HCT116 (cell line): ENCODE measurements around the gene ARL5C. TPM values are rescaled to one million over a fixed set of nuclear protein-coding genes. Genes with fewer than 3 reads are reported as not detected.

Experiments used
- ATAC-seq: fragments of 200-7000 bp; cut with Tn5 transposase; 2 replicates; pipeline ENCODE4 v1.9.1; 2020; ENCODE audit warnings: mild to moderate bottlenecking, moderate library complexity
- BruUV-seq: library from RNA; stranded (reverse); fragments of 400-500 nt; replicated peaks from 2 replicates; lab custom pipeline; 2021; lab: Mats Ljungman, UMichigan
- CTCF ChIA-PET: fragments of 300-600 bp; sonication (Branson Sonifier 250); formaldehyde crosslinking; loops from one replicate; lab custom pipeline; 2021; ENCODE audit warnings: antibody characterized with exemption; lab: Charles Lee
- POLR2A ChIA-PET: fragments of 300-600, 350-600 bp; sonication (Branson Sonifier 250); formaldehyde crosslinking; loops from one replicate; lab custom pipeline; 2021; ENCODE audit warnings: antibody characterized with exemption; lab: Charles Lee
- RAD21 ChIA-PET, 2 experiments: fragments of 300-600 bp; sonication (Branson Sonifier 250); formaldehyde crosslinking; loops; one replicate each; lab custom pipeline; 2023; ENCODE audit warnings: low total read pairs in 2 of 2; ENCODE audit not compliant: uncharacterized antibody in 2 of 2, unreplicated experiment in 2 of 2, low non-redundant PET in 1 of 2; lab: Charles Lee
- DNase-seq: peaks from one replicate; pipeline ENCODE4 v3.0.0-alpha.2; 2010; ENCODE audit warnings: low read depth, low spot score
- H2AFZ ChIP-seq: fragments of 200-600 bp; shearing (Covaris generic), sonication (generic); 2 replicates; pipeline ENCODE4 v1.6.1; 2017; ENCODE audit warnings: low read depth, mixed run types, mixed read lengths, antibody characterized with exemption, low read length; ENCODE audit not compliant: poor library complexity, severe bottlenecking
- H3K27ac ChIP-seq: 2 replicates; pipeline ENCODE4 v1.5.1; 2012; ENCODE audit warnings: low read depth, low read length
- H3K27me3 ChIP-seq: fragments of 200-600 bp; sonication (generic); 2 replicates; pipeline ENCODE4 v1.6.1; 2016; ENCODE audit warnings: mixed run types, low read length, mixed read lengths; ENCODE audit not compliant: insufficient read depth
- H3K36me3 ChIP-seq, 2 experiments: fragments of 200-500 bp in 1 of 2; fragments of 200-600 bp in 1 of 2; sonication (Bioruptor generic) in 1 of 2; sonication (generic) in 1 of 2; 2 replicates each; pipeline versions ENCODE4 v1.5.1 to v1.6.1; 2014 to 2016; ENCODE audit warnings: low read length in 2 of 2, inconsistent platforms in 1 of 2, mixed read lengths in 1 of 2, mixed run types in 1 of 2; ENCODE audit not compliant: insufficient read depth in 2 of 2, control insufficient read depth in 1 of 2
- H3K4me1 ChIP-seq, 2 experiments: fragments of 200-600 bp in 1 of 2; sonication (generic) in 1 of 2; 2 replicates each; pipeline versions ENCODE4 v1.5.1 to v1.6.1; 2012 to 2017; ENCODE audit warnings: low read length in 2 of 2, inconsistent platforms in 1 of 2, mild to moderate bottlenecking in 1 of 2, mixed read lengths in 1 of 2, mixed run types in 1 of 2, moderate library complexity in 1 of 2; ENCODE audit not compliant: insufficient read depth in 2 of 2, control insufficient read depth in 1 of 2
- H3K4me2 ChIP-seq: fragments of 200-600 bp; sonication (generic); 2 replicates; pipeline ENCODE4 v1.6.1; 2017; ENCODE audit warnings: mixed run types, low read length, mixed read lengths
- H3K4me3 ChIP-seq, 2 experiments: fragments of 200-600 bp in 1 of 2; sonication (generic) in 1 of 2; replicated peaks in 1 of 2; 2 replicates each; pipeline ENCODE4 v1.5.1; 2011 to 2016; ENCODE audit warnings: low read length in 2 of 2, control low read depth in 1 of 2, low read depth in 1 of 2, mild to moderate bottlenecking in 1 of 2, mixed read lengths in 1 of 2, mixed run types in 1 of 2
- H3K79me2 ChIP-seq: fragments of 200-600 bp; sonication (generic); 2 replicates; pipeline ENCODE4 v1.6.1; 2017; ENCODE audit warnings: mild to moderate bottlenecking, mixed run types, low read length, moderate library complexity, mixed read lengths; ENCODE audit not compliant: insufficient read depth
- H3K9ac ChIP-seq: fragments of 200-600 bp; sonication (generic); 2 replicates; pipeline ENCODE4 v1.6.1; 2016; ENCODE audit warnings: low read length, mixed read lengths
- H3K9me2 ChIP-seq: fragments of 200-600 bp; sonication (generic), shearing (Covaris generic); 2 replicates; pipeline ENCODE4 v1.6.1; 2017; ENCODE audit warnings: mixed run types, mild to moderate bottlenecking, moderate library complexity; ENCODE audit not compliant: insufficient read depth
- H3K9me3 ChIP-seq, 2 experiments: fragments of 200-500 bp in 1 of 2; fragments of 200-600 bp in 1 of 2; sonication (Bioruptor generic) in 1 of 2; sonication (generic) in 1 of 2; 2 replicates each; pipeline ENCODE4 v1.6.1; 2014 to 2017; ENCODE audit warnings: low read length in 2 of 2, mixed read lengths in 2 of 2, inconsistent platforms in 1 of 2, low read depth in 1 of 2, mild to moderate bottlenecking in 1 of 2, mixed run types in 1 of 2, moderate library complexity in 1 of 2; ENCODE audit not compliant: control insufficient read depth in 1 of 2, insufficient read depth in 1 of 2
- H4K20me1 ChIP-seq: fragments of 200-600 bp; sonication (generic), shearing (Covaris generic); 2 replicates; pipeline ENCODE4 v1.6.1; 2017; ENCODE audit warnings: mixed run types, mild to moderate bottlenecking, moderate library complexity; ENCODE audit not compliant: insufficient read depth
- ATF3 ChIP-seq: IDR thresholded peaks from 2 replicates; pipeline ENCODE4 v1.6.1; 2012
- CBX3 ChIP-seq: IDR thresholded peaks from 2 replicates; pipeline ENCODE4 v1.6.1; 2012; ENCODE audit warnings: low read depth
- CEBPB ChIP-seq: IDR thresholded peaks from 2 replicates; pipeline ENCODE4 v1.6.1; 2012; ENCODE audit warnings: low read depth
- EGR1 ChIP-seq: IDR thresholded peaks from 2 replicates; pipeline ENCODE4 v1.6.1; 2012; ENCODE audit warnings: low read depth
- EZH2 ChIP-seq: fragments of 200-600 bp; sonication (generic); IDR thresholded peaks from 2 replicates; pipeline ENCODE4 v1.6.1; 2017; ENCODE audit warnings: antibody characterized with exemption, mixed run types
- EZH2phosphoT487 ChIP-seq: fragments of 200-600 bp; IDR thresholded peaks from 2 replicates; pipeline ENCODE4 v1.6.1; 2018; ENCODE audit warnings: antibody characterized with exemption, borderline replicate concordance
- JUND ChIP-seq: IDR thresholded peaks from 2 replicates; pipeline ENCODE4 v1.6.1; 2012
- MAX ChIP-seq: IDR thresholded peaks from 2 replicates; pipeline ENCODE4 v1.6.1; 2012
- RAD21 ChIP-seq: IDR thresholded peaks from 2 replicates; pipeline ENCODE4 v1.6.1; 2012; ENCODE audit warnings: low read depth, mild to moderate bottlenecking
- REST ChIP-seq: IDR thresholded peaks from 2 replicates; pipeline ENCODE4 v1.6.1; 2012; ENCODE audit warnings: low read depth
- SRF ChIP-seq: IDR thresholded peaks from 2 replicates; pipeline ENCODE4 v1.6.1; 2012; ENCODE audit warnings: low read depth
- ZBTB33 ChIP-seq: IDR thresholded peaks from 2 replicates; pipeline ENCODE4 v1.6.1; 2011; ENCODE audit warnings: mild to moderate bottlenecking, low read length, moderate library complexity; ENCODE audit not compliant: insufficient replicate concordance; ENCODE audit errors: extremely low read depth
- ZFX ChIP-seq: fragments of 450-650 bp; IDR thresholded peaks from 2 replicates; pipeline ENCODE4 v1.6.1; 2017
- intact Hi-C: fragments of 100-400 bp; cut with micrococcal nuclease; formaldehyde crosslinking; loops from 2 replicates; pipeline ENCODE4 v1.10.0; 2022
- total RNA-seq: library from RNA; stranded (reverse); gene quantifications from one replicate; pipeline ENCODE4 v1.2.1, GENCODE V29; 2021; ENCODE audit not compliant: unreplicated experiment

ARL5C gene
- total RNA-seq, 1 experiment from 2014 or later = not detected

GRCh38 chr17:39144416-39144840 is 21.5 kb downstream of the ARL5C start:
- ChIA-PET CTCF (interaction anchor here (1.6 kb wide), 2 partner anchors 8 to 161 kb away, joined by 4 to 7 read pairs; no protein-coding TSS in a partner anchor), RAD21 (no interaction called here), POLR2A (no interaction called here)
- H3K4me3 ChIP-seq = no peak overlapping the region
- no peaks in the 10 kb centered on the region for H3K9me3 ChIP-seq
- H3K79me2 ChIP-seq = no peaks in the 10 kb centered on the region
- no peak overlapping the region for H3K27ac ChIP-seq
- no peaks in the 10 kb centered on the region for H3K27me3 ChIP-seq
- H3K9ac ChIP-seq = no peak overlapping the region
- H3K9me2 ChIP-seq = no peaks in the 10 kb centered on the region
- H3K4me1 ChIP-seq = peaks cover 0 to 4% of the 10 kb centered on the region in 2 experiments; a peak in 3 of 4 replicates
- TF ChIP-seq RAD21 = no peak
- TF ChIP-seq ATF3 = no peak
- no peak for TF ChIP-seq ZBTB33
- TF ChIP-seq JUND = no peak
- no peak for TF ChIP-seq EZH2phosphoT487
- TF ChIP-seq EZH2 = no peak
- no peak for TF ChIP-seq SRF
- TF ChIP-seq CBX3 = no peak
- no peak for TF ChIP-seq ZFX
- no peak for TF ChIP-seq REST
- TF ChIP-seq CEBPB = no peak
- no peak for TF ChIP-seq EGR1
- no peak for TF ChIP-seq MAX
- H4K20me1 ChIP-seq = no peaks in the 10 kb centered on the region
- H3K36me3 ChIP-seq = no peaks in the 10 kb centered on the region
- no peak for DNase-seq
- intact Hi-C loops = no loop called here
- no TSS peak for BruUV-seq
- H2AFZ ChIP-seq = no peak overlapping the region
- 0 out of 2 replicates have a peak, but pooled peaks have one; percentile 17 for ATAC-seq
- H3K4me2 ChIP-seq = no peak overlapping the region
